Non-pigmented ciliary epithelial cell (primary cell): ENCODE results near the gene MAPK12.

Experiments
- DNase-seq: peaks from one replicate; pipeline ENCODE4 v3.0.0-alpha.2; 2010; ENCODE audit warnings: low read depth

The MAPK12 gene

DNA sequence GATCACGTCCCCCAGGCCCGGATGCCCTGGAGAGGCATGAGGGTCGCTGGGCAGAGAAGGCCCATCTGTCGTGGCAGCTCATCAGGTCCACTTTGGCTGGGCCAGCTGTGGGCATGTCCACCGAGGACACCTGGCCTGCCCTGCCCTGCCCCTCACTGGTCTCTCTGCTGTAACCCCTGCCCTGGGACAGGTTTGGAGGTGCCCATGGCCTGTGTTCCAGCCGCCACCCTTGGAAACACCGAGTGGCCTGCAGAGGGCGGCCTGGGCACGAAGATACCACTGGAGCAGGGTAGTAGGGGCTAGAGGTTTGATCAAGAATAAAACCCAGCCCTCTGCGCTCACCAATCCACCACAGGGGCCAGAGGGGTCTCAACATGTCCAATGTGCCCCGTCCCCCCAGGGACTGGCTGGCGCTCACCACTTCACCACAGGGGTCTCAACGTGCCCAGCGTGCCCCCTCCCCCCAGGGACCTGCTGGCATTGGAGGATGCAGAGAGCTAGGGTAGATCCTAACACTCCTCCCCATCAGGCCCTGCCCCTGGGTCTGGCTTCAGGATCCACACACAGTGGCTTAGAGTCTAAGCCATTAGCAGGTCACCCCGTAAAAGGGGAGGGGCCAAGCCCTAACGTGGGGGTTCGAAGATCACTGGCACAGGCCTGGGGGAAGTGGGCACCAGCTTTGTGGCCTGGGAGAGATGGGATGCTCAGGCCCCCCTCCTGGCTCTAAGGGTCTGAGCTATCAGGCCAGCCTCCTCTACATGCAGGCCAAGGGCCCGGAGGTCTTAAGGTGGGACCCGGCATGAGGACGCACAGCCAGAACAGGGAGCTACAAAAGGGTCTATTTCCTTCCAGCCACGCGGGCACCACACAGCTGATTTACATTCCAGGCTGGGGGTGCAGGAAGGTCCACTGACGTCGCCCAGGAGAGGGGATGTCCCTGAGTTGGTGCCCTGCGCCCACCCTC lies 9.1 kb downstream of the MAPK12 start:
- DNase-seq: no peak

DNA sequence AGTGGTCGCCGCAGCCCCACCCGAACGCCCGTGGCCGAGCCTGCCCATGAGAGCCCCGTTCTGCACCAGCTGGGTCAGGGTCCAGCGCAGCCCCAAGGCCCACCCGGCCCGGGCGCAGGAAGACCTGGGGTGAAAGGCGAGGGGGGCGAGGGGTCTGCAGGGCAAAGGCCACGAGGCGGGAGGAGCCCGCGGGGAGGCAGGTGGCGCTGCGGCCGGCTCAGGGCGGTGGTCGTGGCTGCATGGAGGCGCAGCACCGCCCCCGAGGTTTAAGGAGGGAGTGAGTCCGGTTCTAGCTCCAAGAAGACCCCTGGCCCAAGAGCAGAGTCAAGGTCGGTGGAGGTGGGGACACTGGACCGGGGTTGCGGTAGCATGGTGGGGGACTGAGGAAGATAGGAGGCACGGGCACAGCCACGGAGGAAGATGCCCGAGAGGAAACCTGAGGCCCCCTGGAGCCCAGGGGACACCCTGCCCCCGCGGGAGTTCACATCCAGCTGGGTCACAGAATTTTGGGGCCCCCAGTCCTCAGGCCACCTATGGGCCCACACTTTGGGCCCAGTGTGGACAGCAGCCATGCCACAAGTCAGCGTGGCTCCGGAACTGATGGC lies 9.9 kb downstream of the MAPK12 start:
- no peak for DNase-seq

DNA sequence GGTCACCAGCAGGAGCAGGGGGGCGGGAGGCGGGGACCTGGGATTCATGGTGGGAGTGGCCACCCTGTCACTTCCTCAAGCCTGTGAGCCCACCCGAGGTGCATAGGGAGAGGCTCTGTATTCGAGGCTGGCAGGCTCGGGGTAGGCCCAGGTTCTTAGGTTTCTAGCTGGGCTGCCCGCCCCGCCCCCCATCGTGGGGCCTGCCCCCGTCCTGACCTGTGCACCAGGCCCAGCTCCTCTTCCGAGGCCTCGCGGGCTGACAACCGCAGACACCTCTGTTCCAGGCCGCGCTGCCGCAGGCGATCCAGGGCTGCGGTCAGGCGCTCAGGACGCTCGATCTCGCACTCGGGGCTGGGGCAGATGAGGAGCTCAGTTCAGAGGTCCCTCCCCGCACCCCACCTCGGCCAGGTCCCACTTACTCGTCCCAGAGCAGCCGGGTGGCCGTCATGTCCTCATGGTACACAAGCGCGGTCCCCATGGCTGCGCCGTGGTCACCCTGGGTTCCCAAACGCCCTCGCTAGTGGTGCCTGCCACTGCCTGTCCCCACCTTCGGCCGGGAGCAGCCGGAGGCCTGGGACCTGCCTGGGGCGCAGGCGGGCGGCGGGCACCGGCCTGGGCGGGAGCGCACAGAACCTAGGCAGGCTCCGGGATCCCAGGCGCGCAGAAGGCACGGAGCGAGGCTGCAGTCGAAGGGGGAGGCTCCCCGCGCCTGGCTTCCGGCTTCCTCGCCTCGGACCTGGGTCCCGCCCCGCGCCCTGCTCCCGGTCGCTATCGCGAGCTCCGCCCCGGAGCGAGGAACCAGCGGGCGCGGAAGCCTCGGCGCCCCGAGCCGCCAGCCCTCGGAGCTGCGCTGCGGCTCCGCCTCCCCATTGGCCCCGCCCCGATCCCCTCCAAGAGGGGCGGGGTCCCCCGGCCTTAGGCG lies 10.7 kb downstream of the MAPK12 start, which contains the start of gene HDAC10:
Gene HDAC10 (minus strand): TSS at position 711 of the 922 bp plus-strand sequence. CDS start 233 bp downstream, at position 478.
- no peak for DNase-seq

DNA sequence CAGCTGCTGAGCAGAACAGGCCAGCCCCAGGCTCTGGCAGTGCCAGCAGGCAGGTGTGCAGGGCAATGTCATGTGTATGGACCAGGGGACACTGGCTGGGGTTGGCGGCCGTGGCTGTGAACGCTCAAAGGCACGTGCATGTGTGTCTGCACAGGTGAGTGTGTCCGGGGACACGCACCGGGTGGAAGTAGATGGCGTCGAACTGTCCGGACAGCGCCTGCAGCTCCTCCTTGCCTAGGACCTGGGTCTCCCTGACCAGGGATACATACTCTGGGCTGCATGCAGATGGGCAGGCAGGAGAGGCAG lies 11.3 kb downstream of the MAPK12 start:
- DNase-seq: no peak

DNA sequence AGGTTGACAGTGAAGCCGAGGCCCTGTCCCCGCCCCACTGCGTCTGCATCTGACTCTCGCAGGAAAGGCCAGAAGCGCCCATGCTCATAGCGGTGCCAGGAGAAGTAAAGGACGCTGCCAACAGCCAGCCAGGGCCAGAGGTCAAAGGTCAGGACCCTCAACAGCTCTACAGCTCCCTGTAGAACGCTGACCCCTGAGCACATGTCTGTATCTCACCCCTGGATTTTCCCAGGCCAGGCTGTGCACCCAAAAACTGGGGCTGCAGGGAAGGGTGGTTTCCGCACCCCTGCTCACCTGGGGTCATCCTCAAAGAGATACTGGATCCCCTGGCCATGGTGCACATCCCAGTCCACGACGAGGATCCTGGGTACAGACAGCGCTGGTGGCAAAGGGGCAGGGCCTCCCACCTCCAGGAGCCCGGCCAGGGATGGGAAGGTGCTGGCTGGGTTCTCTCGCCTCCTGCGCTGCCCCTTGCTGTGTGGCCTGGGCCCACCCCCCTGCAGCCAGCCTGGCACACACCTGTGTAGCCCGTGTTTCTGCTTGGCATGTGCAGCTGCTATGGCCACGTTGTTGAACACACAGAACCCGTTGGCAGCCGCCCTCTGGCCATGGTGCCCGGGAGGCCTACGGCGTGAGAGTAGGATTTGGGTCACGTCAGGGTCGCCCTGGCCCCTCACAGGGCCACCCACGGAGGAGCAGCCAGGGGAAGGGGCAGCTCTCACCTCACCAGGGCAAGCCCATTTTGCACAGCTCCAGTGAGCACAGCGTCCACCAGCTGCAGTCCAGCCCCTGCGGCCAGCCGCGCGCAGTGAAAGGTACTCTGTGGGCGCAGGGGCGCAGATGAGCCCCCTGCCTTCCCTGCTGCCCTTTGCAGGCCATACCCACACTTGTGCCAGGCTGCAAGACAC lies 11.9 kb downstream of the MAPK12 start:
- no peak for DNase-seq

DNA sequence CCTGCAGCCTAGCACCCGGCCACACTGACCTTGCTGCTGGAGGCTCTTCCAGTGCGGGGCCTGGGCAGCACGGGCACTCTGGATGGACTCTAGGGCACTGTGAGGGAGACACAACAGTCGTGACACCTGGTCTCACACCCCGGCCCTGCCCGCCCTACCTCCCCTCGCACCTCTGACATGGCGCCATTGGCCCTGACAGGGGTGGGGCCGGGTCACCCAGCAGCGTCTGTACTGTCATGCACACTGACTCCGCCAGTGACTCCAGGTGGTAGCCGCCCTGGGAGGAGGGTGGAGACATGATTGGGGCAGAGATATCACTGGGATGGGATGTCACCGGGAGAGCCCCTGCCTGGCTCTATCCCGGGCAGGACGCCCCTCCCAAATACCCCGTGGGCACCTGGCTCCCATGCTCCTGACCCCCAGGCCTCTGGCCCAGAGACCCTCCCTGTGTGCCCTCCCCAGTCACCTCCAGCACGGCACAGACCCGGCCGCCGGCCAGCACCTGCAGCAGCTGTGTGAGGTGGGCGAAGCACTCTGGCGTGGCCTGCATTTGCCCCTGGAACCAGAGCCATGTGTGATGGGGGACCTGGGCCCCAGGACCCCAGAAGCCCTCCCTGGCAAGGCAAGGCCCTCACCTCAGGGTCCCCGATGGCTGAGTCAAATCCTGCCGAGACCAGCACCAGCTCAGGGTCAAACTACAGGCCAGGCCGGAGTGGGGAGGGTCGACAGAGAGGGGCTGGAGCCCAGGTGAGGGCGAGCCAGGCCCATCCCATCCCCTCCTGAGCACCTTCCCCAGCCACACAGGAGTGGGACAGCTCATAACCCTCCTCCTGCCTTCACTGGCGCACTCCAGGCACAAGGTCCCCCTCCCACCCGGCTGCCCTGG lies 13.0 kb downstream of the MAPK12 start:
- no peak for DNase-seq

DNA sequence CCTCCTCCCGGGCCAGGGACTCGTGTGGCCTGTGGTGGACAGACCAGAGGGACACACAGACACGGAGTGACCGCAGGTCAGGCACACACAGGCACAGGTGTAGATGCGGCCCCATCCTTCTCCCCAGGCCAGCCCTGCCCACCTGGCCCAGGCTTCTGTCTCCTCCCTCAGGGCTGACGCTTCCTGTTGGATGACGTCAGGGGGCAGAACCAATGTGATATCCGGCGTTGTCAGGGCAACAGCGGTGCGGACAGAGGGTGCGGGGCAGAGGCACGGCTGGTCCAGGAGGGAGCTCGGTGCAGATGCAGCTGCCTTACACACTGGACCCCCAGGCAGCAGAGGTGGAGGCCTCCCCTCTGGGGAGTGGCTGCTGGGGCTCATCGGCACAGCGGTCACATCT lies 13.7 kb downstream of the MAPK12 start:
- DNase-seq: peak; percentile 32

DNA sequence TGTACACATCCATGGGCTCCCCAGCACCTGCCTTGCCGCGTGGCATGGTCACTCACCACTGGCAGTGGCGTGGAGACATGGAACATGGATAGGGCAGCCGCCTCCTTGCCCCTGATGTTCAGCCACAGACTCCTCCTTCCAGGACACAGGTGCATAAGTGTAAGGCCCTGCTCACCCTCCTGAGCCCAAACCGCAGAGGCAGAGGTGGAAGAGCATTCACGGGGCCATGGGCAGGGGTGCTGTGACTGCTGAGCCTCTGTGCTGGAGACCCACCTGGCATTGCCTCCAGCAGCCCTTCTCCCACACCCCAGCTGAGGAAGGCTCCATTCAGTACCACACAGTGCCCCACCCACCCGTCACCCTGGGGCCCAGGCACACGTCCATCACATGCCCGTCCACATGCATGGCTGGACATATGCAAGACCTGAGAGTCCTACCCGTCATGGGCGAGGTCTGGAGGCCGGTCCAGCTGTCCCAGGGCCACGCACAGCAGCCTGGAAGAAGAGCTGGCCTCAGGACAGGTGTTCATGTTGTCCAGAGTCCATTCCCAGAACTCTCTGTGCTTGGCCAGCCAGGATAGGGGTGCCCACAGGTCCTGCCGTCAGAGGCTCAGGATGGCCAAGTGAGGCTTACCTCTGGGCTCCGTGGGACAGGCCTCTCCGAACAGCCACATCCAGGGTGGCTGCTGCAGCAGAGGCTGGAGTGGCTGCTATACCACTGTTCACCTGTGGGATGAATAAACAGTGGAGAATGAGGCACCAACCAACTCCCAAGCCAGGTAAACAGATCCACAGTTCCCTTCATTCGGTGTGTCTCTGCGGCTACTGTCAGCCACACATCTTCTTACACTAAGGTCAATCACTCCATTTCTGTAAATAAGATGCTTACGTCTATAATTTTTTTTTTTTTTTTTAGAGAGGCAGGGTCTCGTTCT lies 15.0 kb downstream of the MAPK12 start:
- DNase-seq: no peak

DNA sequence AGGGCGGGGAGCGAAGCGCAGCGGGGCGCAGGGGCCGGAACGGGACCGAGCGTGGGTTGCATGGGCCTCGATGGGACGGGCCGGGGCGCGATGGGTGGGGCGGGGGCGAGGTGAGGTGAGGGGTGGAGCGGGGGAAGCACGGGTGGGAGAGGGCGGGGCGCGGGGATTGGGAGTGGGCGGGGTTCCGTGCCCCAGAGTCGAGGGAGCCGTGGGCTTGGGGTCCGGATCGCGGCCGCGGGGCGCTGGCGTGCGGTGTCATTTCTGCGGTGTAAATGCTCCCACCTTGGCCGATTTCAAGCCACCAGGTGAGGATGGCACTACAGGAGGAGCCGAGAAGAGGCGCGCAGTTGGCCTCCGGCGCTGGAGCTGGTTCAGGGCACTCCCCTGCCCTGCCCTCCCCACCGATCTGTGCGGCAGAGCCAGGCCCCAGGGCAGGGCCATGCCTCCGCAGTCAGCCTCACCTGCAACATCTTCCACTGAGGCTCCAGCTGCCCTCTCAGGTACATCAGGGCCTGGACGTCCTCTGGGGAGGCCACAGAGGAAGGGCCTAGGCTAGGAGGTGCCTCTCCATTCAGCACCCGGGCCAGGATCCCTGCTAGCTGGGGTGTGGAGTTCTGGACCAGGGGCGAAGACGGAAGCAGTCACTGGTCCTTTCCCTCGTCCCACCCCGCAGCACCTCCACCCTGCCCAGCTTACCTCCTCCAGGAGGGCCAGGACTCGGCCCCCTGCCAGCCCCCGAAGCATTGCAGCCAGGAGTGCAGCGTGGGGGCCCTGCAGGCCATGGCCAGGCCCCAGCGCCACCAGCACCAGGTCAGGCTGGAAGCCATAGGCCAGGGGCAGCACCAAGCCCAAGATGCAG lies 16.0 kb downstream of the MAPK12 start:
- DNase-seq: no peak

DNA sequence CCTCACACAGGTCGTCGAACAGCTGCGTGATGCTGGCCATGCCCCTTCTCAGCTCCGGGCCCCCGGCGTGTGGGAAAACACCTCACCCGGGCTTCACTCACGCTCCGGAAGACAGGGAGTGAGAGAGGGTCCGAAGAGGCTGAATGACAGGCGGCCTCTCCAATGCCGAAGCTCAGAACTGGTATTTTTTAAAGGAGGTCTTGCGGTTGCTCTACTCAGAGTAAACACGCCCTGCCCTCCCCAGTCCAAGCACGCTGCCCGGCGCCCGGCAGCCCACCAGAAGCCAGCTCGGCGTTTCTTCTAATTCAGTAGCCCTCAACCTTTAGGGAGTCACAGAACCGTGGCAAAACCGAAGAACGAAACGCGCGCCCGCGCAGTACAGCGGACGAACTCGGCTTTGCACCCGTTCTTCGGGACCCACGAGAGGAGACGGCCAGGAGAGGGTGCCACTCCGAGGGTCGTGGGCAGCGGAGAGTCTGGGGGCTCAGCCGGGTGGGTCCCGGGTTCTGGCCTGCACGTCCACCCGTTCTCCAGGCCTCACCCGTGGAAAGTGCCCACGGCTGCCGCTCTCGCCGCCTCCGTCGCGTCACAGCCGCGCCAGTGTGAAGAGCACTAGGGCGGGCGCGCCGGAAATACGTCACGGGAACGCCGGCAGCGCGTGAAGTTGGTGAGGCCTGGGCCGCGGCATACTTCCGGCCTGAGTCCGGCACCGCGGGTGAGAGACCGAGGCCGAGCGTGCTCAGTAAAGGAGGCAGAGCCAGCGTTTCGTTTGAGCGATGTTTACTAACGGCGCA lies 16.9 kb downstream of the MAPK12 start, which contains the start of gene TUBGCP6:
Gene TUBGCP6 (minus strand): TSS at position 604 of the 794 bp plus-strand sequence. CDS start 564 bp downstream, at position 40.
- peak; percentile 47 for DNase-seq

DNA sequence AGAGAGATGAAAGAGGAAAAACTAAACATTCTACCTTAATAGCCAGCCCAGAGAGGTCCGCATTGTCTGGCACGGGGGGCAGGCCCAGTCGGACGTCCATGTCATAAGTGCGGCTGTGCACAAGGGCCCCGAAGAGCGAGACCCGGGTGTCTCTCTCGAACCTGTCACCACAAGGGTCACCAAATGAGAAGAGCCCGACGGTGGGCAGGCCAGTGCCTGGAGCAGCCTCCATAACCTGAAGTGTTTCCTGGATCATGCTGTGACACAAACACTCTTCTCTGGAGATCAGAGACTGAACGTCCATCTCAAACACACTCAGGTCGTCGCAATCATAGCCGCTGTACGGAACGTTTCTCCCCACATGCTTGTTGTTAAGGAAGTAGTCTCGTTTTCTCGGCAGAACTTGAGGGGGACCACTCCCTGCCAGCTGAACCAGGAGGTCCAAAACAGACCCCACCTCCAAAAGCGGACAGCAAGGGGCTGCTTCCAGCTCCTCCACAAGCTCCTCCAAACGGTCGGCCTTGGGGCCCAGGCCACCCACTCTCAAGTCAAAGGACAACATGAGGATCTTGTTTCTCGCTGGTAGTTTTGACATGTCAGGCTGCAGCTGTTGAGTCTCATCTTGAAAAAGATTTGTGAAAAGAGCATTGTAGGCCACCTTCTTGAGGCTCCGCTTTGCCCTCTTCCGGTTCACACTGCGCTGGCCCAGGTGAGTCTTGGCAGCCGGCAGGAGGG lies 17.6 kb downstream of the MAPK12 start:
- no peak for DNase-seq

DNA sequence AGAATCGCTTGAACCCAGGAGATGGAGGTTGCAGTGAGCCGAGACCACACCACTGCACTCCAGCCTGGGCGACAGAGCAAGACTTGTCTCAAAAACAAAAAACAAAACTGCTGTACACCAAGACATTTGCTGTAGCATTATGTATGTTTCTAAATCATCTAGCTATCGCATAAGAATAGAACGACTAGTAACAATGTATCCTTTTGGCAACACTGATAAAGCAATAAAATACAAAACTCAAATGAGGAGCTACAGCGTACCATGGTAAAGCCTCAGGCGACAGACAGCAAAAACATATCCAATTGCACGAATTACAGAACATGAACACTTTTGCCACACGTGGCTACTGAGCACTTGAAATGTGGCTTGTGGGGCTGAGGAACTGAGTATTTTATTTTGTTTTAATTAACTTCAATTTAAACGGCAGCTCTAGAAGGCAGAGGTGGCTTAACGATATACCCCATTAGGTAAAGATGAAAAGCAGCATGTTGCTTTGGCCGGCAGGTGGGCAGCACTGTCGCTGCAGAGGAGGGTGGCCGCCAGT lies 19.0 kb downstream of the MAPK12 start:
- no peak for DNase-seq

DNA sequence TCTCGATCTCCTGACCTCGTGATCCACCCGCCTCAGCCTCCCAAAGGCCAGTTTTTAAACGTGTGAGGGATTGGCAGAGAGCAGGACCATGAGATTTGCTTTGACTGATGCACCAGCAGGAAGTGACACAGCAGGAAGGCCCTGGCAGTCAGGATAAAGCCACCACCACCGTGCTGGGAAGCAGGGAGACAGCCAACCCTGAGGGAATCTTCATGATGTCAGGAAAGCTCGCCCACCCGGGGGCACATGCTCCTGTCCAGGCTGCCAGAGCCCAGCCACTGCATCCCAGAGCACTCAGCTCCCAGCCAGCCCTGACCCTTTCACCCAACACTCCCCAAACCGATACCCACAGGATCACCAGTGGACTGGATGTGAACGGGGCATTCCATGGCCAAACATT lies 22.7 kb downstream of the MAPK12 start:
- no peak for DNase-seq

DNA sequence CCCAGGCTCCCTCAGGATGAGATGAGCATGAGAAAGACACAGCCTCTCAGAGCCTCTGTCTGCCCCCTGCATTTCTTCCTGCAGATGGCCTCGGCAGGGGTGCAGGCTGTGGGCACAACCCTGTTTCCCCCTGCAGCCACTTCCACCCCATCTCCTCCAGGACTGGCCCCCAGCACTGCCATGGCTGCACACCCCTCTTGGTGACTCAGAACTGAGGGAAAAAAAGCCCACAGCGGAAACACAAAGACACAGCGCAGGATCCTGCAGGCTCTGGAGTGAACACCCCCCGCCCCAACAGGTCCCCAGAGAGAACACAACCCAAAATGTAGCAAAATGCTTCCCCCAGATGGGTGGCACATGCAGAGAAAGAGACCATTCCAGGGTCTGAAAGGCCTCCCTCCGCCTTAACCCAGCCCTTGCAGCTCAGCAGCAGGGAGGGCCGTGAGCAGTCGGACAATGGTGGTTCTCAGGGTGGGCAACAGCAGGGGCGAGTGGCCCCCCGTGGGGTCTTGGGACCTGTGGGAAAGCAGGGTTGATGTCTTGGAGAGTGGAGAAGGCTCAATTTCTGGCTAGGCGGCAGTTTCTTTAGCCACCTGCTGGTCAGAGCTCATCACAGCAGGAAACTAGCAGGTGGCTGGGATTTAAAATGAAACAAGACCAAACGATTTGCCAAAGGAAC lies 24.6 kb downstream of the MAPK12 start:
- DNase-seq: no peak

DNA sequence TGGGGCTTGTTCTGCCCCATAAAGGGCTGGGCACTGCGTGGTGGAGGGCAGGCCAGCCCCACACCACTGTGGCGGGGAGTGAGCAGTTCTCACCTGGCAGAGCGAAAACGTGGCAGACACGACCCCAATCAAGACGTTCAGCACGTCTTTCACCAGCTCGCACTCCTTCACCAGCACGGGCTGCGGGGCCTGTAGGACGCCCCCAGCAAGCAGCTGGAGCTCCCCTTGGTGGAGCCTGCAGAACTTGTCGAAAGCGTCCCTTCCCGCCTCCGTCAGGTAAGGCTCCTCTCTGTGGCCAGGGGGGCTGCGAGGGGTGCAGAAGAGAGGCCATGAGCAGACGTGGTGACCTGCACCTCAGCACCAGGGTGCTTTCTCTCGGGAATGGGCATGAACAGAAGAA lies 28.3 kb downstream of the MAPK12 start:
- DNase-seq: no peak
